ENCODE data around the gene PNPLA7.
"Not testable (repeated sequence)": the region's sequence is repeated elsewhere in the genome, so short reads cannot be mapped to it uniquely, and the experiment has no call there.

Gene PNPLA7

DNA sequence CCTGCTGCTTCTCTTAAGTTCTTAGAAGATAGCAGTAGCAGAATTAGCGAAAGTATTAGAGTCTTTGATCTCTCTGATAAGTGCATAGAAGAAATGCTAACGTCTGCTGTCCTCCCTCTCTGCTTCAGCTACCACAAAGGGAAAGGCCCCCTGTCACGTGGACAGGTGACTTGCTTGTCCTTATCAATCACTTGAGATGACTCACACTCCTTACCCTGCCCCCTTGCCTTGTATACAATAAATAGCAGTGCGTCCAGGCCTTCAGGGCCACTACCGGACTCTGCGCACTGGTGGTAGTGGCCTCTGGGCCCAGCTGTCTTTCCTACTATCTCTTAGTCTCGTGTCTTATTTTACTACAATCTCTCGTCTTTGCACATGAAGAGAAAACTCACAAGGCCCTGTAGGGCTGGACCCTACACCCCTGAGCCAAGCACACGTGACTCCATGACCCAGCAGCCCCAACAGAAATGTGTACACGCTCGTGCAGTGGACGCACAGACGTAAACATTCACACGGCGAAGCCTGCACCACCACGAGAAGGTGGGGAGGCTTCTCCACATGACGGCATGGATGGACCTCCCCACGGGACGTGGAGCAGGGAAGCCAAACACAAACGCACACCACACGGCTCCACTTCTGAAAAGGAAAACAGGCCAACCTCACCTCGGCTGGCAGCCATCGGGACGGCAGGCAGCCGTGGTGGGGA lies 38.3 kb downstream of the PNPLA7 start:
- no peak for DNase-seq

DNA sequence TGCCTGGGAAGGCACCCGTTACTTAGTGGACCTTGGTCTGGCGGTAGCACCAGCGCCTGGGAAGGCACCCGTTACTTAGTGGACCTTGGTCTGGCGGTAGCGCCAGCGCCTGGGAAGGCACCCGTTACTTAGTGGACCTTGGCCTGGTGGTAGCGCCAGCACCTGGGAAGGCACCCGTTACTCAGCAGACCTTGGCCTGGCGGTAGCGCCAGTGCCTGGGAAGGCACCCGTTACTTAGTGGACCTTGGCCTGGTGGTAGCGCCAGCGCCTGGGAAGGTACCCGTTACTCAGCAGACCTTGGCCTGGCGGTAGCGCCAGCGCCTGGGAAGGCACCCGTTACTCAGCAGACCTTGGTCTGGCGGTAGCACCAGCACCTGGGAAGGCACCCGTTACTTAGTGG lies 39.1 kb downstream of the PNPLA7 start:
- DNase-seq, result not testable (repeated sequence)

DNA sequence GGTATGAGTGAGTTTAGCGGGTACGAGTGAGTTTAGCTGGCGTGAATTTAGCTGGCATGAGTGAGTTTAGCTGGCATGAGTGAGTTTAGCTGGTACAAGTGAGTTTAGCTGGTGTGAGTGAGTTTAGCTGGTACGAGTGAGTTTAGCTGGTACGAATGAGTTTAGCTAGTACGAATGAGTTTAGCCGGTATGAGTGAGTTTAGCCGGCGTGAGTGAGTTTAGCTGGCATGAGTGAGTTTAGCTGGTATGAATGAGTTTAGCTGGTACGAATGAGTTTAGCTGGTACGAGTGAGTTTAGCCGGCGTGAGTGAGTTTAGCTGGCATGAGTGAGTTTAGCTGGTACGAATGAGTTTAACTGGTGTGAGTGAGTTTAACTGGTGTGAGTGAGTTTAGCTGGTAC lies 41.0 kb downstream of the PNPLA7 start:
- DNase-seq, result no peak

DNA sequence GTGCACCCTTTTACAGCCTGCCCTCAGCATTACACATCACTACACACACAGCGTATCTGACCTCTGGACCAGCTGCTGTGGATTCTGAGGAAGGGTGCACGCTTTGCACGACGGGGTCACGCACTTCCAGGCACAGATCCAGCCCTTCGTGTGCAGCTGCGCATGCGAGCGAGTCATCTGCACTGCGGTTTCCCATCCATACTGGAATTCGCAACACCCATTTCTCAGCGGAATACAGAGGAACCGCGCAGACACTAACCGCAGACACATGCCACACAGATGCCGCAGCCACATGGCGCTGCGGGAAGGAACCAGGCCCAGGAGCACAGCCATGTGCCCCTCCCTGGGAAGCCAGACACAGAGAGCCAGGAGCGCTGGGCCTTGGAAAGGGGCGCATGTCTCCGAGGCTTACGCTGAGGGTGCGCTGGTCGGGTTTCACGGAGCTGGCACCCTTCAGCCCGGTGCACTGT lies 43.5 kb downstream of the PNPLA7 start:
- DNase-seq, result no peak

GRCh38 chr9:137506274-137506673 lies 43.9 kb downstream of the PNPLA7 start:
- DNase-seq, result no peak

DNA sequence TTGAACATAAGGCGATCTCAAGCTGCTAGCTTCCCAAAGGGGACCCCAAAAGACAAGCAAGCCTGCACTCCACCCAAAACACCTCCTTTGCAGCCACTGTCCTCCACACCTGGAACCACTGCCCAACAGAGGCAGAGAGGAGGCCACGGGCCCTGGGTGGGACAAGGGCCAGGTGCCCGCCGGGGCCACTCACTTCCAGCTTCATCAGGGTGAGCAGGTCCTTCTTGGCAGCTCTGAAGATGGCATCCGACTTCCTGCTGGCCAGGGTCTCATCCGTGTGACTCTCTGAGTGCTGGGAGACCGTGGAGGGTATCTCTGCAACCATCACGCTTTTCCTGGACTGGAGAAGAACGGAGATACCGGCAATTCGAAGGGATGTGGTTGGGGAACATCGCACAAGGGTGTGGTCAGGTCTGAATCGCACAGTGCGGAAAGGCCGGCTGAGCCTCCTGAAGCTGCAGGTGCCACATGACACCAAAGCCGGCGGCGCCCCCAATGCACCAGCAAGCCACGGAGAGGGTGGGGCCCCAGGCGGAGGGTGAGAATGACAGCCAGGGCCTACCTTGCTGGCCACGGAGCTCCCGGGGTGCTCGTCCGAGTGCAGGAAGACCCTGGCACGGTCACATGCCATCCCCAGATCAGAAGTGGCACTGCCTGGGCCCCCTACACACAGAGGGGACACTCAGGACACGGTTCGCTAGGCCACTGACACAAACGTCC lies 44.6 kb downstream of the PNPLA7 start:
- DNase-seq, result no peak

- no peak for DNase-seq
Observed at GRCh38 chr9:137504432-137504777, 45.8 kb downstream of the PNPLA7 start.

- DNase-seq, result no peak
Observed at GRCh38 chr9:137502008-137502911, 47.9 kb downstream of the PNPLA7 start.

GRCh38 chr9:137501457-137501856 lies 48.7 kb downstream of the PNPLA7 start:
- DNase-seq, result no peak

- DNase-seq, result no peak
Observed at GRCh38 chr9:137500666-137501397, 49.4 kb downstream of the PNPLA7 start.

GRCh38 chr9:137499858-137500661 lies 50.1 kb downstream of the PNPLA7 start:
- DNase-seq, result no peak

- no peak for DNase-seq
Observed at GRCh38 chr9:137499416-137499815, 50.8 kb downstream of the PNPLA7 start.

- DNase-seq, result no peak
Observed at GRCh38 chr9:137498720-137499150, 51.5 kb downstream of the PNPLA7 start.

GRCh38 chr9:137497921-137498719 lies 52.1 kb downstream of the PNPLA7 start:
- DNase-seq, result no peak

DNA sequence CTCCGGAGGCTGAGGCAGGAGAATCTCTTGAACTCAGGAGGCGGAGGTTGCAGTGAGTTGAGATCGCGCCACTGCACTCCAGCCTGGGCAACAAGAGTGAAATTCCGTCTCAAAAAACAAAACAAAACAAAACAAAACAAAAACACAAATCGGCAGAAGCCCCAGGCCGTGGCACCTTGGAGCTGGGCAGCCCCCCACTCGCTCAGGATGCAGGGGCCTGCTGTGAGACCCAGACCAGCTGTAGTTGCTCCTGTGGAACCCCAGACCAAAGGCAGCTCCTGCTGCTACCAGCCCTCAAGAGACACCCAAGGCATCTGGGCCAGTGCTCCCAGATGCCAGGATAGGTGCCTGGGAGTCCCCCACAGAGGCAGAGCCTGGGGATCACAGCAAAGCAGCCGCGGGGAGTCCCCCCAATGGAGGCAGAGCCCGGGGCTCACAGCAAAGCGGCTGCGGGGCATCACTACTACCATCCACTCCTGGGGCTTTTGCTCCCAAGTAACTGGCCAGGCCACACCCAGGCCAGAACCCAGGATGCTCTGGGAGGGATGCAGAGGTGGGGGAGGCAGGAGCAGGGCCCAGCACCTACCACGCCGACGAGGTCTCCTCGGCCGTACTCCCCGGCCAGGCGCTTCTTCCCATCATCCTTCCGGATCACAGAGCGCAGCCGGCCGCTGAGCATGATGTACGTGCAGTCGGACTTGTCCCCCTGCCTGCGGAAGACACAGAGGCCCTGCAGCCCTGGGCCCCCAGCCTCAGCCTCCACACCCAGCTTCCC lies 53.4 kb downstream of the PNPLA7 start:
- DNase-seq, result no peak

DNA sequence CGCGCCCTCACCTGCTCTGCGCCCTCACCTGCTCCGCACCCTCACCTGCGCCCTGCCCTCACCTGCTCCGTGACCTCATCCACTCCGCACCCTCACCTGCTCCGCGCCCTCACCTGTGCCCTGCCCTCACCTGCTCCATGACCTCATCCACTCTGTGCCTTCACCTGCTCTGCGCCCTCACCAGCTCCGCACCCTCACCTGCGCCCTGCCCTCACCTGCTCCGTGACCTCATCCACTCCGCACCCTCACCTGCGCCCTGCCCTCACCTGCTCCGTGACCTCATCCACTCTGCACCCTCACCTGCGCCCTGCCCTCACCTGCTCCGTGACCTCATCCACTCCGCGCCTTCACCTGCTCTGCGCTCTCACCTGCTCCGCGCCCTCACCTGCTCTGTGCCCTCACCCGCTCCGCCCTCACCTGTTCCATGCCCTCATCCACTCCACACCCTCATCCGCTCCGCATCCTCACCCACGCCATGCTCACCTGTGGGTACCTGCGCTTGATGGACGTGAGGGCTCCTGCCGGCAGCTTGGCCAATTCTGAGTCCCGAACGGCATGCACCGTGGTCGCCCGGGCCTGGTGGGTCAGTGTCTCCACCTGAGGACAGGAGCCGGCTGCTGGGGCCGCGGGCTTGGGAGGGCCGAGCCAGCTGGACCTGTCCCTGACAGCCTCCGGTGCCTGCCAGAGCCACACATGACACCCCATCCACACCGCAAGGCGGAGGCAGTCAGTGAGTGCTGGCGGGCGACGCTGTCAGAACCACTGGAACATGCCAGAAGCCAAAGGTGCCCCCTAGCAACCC lies 55.5 kb downstream of the PNPLA7 start:
- no peak for DNase-seq

- peak in 1 of 2 experiments; percentile 27 for DNase-seq
Observed at GRCh38 chr9:137494104-137494544, 56.1 kb downstream of the PNPLA7 start.

DNA sequence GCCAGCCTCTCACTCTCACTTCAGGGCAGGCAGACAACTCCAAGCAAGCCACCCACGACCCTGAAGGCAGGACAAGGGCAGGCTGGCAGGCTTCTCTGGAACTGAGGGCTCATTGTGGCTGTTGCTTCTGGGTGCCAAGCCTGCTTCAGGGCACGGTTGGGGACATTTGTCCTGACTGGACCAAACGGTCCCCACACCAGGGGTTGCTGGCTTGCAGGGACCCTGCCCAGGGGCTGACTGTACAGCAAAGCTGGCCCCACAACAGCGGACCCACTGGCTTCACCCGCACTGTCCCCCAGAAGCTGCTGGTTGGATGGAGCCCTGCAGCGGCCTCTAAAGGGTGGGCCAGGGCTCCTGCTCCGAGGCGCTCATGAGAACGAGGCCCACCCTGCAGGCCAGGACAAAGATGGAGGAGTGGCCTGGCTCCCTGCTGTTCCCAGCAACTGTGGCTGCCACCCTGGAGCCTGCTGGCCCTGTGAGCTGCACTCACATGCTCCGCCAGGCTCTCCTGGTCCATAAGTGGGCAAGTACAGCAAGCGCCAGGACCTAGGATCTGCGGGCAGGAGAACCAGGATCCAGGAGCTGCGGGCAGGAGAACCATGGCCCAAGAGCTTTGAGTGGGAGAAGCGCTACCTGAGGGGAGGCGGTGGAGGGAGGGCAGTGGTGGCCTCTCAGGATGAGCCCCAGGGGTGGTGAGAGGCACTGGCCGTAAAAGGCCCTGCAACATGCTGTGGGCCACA lies 56.7 kb downstream of the PNPLA7 start:
- no peak for DNase-seq

All from SW 1271 (cell line).